Measurements from ENCODE around the gene EFNA1.

The EFNA1 gene

DNA sequence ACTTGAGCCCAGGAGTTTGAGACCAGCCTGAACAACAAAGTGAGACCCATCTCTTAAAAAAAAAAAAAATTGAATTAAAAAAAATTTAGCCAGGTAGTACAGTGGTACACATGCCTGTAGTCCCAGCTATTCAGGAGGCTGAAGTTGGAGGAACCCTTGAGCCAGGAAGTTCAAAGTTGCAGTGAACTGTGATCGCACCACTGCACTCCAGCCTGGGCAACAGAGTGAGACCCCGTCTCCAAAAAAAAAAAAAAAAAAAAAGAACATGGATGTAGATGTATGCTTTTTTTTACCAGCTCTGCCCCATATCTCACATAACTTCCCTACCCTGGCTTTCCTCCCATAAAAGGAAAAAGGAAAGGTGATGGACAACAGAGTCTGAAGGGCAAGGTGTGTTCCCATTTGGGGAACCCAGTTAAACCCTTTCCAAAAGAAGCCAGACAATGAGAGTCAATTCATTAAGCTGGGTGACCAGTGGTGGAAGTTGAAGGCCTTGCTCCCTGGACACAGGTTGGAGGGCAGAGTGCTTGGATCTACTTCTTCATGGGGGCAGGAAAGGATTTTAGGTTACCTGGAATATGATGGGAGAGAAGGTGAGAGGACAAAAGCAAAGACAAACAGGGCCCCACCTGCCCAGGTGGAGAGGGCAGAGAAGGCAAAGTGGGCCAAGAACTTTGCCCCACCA lies 42.6 kb downstream of the EFNA1 start:
- H3K27me3 Mint-ChIP-seq: no peaks in the 10 kb centered on the region
- peaks cover 18% of the 10 kb centered on the region for H3K36me3 Mint-ChIP-seq
- no peaks in the 10 kb centered on the region for H3K9me3 Mint-ChIP-seq
- peaks cover 53% of the 10 kb centered on the region for H3K4me1 Mint-ChIP-seq
- H3K4me3 Mint-ChIP-seq: no peak overlapping the region
- H3K27ac Mint-ChIP-seq: peak overlapping the region; percentile 56
- no peak for ATAC-seq

DNA sequence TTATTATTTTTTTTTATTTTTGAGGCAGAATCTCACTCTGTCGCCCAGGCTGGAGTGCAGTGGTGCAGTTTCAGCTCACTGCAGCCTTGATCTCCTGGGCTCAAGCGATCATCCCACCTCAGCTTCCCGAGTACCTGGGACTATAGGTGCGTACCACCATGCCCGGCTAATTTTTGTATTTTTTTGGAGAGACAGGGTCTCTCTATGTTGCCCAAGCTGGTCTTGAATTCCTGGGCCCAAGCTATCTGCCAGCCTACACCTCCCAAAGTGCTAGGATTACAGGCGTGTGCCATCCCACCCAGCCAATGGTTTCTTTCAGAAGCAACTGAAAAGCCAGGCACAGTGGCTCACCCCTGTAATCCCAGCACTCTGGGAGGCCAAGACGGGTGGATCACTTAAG lies 43.1 kb downstream of the EFNA1 start:
- Mint-ChIP-seq H3K9me3 (no peaks in the 10 kb centered on the region), H3K36me3 (peaks cover 18% of the 10 kb centered on the region), H3K4me3 (no peak overlapping the region), H3K27me3 (no peaks in the 10 kb centered on the region), H3K4me1 (peaks cover 53% of the 10 kb centered on the region), H3K27ac (no peak overlapping the region)
- ATAC-seq: no peak

DNA sequence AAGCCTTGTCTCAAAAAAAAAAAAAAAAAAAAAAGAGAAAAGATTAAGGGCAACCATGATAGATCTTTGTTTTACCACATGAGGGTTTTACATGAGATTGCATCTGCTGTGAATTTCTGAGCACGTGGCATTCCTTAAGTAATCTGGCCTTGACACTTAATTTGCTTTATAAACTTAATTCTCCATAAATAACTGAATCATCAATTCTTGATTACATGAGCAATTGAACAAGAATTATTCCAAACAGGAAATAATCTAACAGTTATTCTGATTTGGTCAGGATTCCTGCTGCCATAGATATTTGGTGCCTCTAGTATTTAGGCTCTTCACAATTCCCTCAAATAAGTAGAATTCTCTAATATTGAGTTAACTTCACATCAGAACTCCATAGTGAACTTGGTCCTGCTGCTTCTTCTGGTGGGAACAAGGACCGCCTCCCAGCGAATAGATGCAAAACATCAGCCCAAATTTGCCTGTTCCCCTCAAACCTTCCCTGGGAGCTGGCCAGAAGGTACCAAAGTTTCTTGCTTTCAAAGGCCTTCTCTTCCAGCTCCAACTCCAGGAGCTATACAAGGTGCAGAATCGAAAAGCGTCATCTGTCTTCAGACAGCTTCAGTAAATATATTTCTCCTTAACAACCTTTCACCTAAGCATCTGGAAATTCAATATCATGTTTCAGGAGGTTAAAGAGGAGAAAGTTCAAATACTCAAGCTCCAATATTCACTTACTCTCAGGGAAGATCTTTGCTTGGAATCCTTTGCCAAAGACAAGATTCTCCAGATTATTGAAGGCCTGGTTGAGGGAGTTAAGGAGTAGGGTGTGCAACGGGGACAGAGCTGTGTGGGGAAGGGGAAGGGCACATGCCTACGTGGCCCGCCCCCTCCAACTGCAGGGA lies 44.4 kb downstream of the EFNA1 start:
- peak overlapping the region; percentile 95 for H3K4me3 Mint-ChIP-seq
- peak overlapping the region; percentile 96 for H3K27ac Mint-ChIP-seq
- H3K9me3 Mint-ChIP-seq: no peaks in the 10 kb centered on the region
- ATAC-seq: peak; percentile 37
- H3K27me3 Mint-ChIP-seq: no peaks in the 10 kb centered on the region
- H3K4me1 Mint-ChIP-seq: peaks cover 55% of the 10 kb centered on the region
- H3K36me3 Mint-ChIP-seq: peaks cover 18% of the 10 kb centered on the region

DNA sequence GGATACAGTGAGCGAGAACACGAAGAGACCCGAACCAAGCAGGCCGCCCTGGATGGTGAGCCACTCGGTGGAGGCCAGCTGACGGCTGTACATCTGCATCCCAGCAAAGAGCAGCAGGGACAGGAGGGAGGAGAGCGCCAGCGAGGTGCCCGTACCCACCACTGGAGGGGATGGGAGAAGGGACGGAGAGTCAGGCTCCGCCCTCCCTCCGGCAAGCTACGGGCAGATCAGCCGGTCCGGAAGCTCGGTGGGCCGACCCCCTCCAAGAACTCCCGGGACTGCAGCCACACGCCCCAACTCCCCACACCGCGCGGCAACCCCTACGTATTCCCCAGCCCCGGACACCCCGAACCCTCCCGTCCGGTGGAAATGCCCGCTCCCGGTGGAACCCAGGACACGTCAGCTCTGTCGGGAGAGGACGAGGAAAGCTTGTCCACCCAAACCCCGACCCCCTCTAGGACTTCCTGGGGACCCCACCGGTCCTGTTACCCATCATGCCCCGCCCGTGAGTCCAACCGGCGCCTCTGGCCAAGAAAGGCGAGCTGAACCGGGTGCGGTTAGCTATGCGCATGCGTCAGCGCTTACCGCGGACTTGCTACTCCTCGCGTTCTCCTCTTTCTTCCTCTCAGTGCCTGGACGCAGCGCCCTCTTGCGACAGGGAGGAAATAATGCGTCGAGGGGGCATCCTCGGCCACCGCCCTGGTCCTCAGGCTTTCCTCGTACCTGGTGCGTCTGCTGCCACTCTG lies 45.2 kb downstream of the EFNA1 start, which contains the start of gene KRTCAP2:
Gene KRTCAP2, minus strand, starts transcription at position 573 of the 746 bp plus-strand sequence. Its CDS starts 80 bp downstream, at position 493.
- peak within 1 kb of the TSS; percentile 95 for H3K4me3 Mint-ChIP-seq
- H3K36me3 Mint-ChIP-seq: peaks cover 18% of the 10 kb centered on the region
- H3K4me1 Mint-ChIP-seq: peaks cover 47% of the 10 kb centered on the region
- H3K27ac Mint-ChIP-seq: peak within 1 kb of the TSS; percentile 96
- H3K9me3 Mint-ChIP-seq: no peaks in the 10 kb centered on the region
- H3K27me3 Mint-ChIP-seq: no peaks in the 10 kb centered on the region
- peak; percentile 93 for ATAC-seq

DNA sequence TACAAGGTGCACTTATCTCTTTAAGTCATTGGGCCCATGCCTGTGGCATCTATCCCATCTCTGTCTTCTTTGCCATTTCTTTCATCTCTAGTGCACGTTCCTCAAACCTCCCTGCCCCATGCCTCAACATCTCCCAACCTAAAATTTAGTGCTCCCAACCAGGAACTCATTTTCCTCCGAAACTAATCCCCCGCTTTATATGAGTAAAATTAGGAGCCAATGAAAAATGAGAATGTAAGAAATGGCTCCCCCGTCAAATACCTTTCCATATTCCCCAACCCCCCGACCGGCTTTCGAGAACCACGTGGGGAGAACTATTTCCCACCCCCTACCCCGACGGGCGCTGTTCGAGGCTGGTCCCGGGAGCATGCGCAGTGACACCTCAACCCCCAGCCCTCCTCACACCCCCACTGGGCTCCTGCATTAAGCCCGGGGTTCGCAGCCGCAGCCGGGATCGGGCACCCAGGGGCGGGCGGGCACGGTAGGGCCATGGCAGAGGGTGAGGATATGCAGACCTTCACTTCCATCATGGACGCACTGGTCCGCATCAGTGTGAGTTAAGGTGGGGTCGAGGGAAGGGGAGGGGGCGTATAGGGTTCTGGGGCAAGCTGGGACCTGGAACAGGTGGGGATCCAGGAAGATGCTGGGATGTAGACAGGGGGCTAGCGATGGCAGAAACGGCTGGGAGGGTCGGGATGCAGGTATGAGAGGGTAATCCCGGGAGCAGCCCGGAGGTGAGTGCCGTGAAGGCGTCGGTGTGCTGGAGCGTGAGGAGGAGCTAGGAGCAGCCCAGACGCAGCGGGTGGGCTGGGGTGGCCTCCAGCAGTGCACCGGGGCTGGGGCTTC lies 46.0 kb downstream of the EFNA1 start, which contains the start of gene TRIM46:
Gene TRIM46, plus strand, starts transcription at position 372 of the 846 bp plus-strand sequence. Its CDS starts 118 bp downstream, at position 490.
- Mint-ChIP-seq H3K36me3 (peaks cover 18% of the 10 kb centered on the region), H3K27ac (peak within 1 kb of the TSS; percentile 96), H3K27me3 (no peaks in the 10 kb centered on the region), H3K4me1 (peaks cover 46% of the 10 kb centered on the region), H3K9me3 (no peaks in the 10 kb centered on the region), H3K4me3 (peak within 1 kb of the TSS; percentile 95)
- ATAC-seq: peak; percentile 53

DNA sequence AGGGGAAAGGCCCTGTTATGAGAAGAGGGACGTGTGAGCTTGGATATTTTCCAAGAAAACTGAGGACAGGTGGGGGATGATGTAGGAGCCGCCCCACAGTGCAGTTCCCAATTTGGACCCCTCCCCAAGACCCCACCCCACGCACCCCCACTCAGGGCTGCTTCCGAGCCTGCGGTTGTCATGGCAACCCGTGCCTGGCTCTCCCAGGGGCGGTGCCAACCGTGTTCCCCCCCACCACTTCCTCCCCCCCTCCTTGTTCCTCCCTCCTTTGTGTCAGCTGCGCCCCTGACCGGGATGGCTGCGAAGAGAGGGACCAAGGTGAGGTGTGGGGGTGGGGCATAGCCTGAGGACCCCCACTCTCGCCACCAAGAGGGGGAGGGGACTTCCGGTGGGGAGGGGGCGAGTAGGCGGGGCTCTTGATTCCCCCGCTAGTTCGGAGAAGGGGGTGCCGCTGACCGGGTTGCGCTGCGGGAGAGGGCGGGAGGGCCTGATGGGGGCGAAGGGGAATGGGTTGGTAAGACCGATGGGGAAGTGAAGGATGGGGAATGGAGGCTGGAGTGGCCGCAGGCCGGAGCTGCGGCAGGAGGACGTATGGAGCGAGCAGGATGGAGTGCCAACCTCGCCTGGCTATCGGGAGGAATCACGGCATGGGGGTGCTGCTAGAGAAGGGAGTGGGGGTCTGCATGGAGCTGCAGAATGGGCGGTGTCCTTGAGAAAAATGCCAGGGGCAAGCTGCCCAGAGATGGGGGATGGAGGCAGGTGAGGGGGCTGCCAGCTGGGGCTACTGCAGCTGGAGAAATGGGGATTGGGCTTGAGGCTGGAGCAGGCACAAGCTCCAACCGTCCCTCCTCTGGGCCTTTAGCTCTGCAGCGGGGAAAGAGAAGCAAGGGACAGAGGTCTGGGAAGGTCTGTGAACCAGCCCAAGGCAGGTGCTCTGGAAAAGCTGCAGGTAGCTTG lies 46.9 kb downstream of the EFNA1 start:
- no peaks in the 10 kb centered on the region for H3K9me3 Mint-ChIP-seq
- H3K27ac Mint-ChIP-seq: peak overlapping the region; percentile 96
- H3K4me1 Mint-ChIP-seq: peaks cover 46% of the 10 kb centered on the region
- peaks cover 18% of the 10 kb centered on the region for H3K36me3 Mint-ChIP-seq
- ATAC-seq: no peak
- H3K4me3 Mint-ChIP-seq: peak overlapping the region; percentile 95
- no peaks in the 10 kb centered on the region for H3K27me3 Mint-ChIP-seq

DNA sequence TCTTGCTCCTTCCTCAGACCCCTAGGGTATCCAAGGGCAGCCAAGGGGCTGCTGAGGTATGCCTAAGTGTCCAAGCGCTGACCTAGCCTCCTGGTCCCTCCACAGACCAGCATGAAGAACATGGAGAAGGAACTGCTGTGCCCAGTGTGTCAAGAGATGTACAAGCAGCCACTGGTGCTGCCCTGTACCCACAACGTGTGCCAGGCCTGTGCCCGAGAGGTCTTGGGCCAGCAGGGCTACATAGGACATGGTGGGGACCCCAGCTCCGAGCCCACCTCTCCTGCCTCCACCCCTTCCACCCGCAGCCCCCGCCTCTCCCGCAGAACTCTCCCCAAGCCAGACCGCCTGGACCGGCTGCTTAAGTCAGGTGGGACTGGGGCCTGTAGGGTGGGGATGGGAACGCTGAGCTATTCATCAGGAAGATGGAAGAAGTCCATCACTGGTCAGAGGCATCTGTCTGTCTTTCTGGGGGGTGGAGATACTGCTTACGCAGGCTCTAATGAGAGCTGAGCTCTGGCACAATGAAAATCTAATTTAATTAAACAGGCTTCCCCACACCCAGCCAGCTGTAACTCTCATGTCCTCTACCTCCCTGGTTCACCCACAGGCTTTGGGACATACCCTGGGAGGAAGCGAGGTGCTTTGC lies 47.7 kb downstream of the EFNA1 start:
- Mint-ChIP-seq H3K27ac (no peak overlapping the region), H3K36me3 (peaks cover 16% of the 10 kb centered on the region), H3K27me3 (no peaks in the 10 kb centered on the region), H3K9me3 (no peaks in the 10 kb centered on the region), H3K4me1 (peaks cover 44% of the 10 kb centered on the region), H3K4me3 (no peak overlapping the region)
- no peak for ATAC-seq

DNA sequence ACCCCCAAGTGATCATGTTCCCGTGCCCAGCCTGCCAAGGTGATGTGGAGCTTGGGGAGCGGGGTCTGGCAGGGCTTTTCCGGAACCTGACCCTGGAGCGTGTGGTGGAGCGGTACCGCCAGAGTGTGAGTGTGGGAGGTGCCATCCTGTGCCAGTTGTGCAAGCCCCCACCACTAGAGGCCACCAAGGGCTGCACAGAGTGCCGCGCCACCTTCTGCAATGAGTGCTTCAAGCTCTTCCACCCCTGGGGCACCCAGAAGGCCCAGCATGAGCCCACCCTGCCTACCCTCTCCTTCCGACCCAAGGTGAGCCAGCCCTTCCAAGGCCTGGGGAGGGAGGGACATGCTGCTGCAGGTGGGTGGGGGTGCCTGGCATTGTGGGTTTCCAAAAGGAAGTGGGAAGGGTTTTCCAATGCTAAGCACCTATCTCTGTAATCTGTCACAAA lies 48.3 kb downstream of the EFNA1 start:
- Mint-ChIP-seq H3K9me3 (no peaks in the 10 kb centered on the region), H3K36me3 (peaks cover 13% of the 10 kb centered on the region), H3K27me3 (no peaks in the 10 kb centered on the region)

DNA sequence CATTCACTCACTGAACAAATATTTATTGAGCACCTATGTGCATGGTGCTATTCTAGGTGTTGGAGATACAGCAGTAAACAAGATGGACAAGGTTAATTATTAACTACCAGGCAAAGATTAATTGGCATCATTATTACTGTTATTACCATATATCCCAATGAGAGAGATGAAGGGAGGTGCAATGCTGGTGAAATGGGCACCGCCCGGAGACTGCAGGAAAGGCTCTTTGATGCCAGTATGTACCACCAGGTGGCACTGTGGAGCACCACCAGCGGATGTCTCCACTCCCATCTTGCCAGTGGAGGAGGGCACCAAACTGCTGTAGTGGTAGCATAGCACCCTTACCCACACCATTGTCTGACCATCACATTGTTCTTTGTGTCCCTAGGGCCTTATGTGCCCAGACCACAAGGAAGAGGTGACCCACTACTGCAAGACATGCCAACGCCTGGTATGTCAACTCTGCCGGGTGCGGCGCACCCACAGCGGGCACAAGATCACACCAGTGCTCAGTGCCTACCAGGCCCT lies 48.9 kb downstream of the EFNA1 start:
- Mint-ChIP-seq H3K36me3 (peaks cover 13% of the 10 kb centered on the region), H3K27me3 (no peaks in the 10 kb centered on the region), H3K27ac (no peak overlapping the region), H3K4me1 (peaks cover 41% of the 10 kb centered on the region), H3K9me3 (no peaks in the 10 kb centered on the region), H3K4me3 (no peak overlapping the region)
- ATAC-seq: peak; percentile 57

More for the DNA sequence above, 48.3 kb downstream of the EFNA1 start:
- Mint-ChIP-seq H3K4me1 (peaks cover 41% of the 10 kb centered on the region), H3K4me3 (no peak overlapping the region), H3K27ac (no peak overlapping the region)
- no peak for ATAC-seq

DNA sequence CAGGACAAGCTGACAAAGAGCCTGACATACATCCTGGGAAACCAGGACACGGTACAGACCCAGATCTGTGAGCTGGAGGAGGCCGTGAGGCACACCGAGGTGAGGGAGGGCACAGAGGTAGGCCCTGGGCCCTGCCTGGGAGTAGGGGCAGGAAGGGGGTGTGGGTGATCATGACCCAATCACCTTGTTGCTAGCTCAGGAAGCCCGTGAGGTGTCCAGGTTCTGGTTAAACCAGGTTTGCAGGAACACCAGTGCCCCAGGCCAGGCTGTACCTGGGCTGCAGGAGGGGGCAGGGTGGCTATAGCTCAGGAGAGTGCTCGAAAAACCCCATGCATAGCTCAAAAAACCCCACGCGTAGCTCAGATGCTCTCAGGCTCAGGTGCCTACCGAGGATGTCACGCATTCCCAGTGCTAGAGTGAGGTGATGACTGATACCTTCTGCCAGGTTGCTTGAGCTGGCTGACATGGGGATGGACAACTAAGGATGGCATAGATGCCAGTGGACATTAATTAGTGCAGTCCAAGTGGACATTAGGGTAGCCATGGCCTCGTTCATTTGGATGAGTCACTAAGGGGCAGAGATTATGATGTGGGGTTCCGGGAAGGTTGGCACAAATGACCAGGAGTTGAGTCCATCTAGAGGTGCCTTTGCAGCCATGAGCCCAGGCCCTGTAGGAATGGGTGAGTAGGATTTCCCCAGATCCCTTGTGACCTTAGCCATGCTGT lies 49.7 kb downstream of the EFNA1 start:
- H3K9me3 Mint-ChIP-seq: no peaks in the 10 kb centered on the region
- H3K27me3 Mint-ChIP-seq: no peaks in the 10 kb centered on the region
- no peak overlapping the region for H3K27ac Mint-ChIP-seq
- H3K36me3 Mint-ChIP-seq: peaks cover 13% of the 10 kb centered on the region
- ATAC-seq: no peak
- H3K4me1 Mint-ChIP-seq: peaks cover 36% of the 10 kb centered on the region
- H3K4me3 Mint-ChIP-seq: no peak overlapping the region

DNA sequence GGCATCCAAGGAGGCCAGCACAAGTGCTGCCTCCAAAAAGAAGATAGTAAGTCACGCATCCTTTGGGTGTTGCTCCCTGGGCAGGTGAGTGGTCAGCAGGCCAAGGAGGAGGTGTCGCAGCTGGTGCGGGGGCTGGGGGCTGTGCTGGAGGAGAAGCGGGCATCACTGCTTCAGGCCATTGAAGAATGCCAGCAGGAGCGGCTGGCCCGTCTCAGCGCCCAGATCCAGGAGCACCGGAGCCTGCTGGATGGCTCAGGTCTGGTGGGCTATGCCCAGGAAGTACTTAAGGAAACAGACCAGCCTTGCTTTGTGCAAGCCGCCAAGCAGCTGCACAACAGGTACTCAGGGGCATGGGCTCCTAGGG lies 50.2 kb downstream of the EFNA1 start:
- Mint-ChIP-seq H3K27me3 (no peaks in the 10 kb centered on the region), H3K4me3 (no peak overlapping the region), H3K4me1 (peaks cover 32% of the 10 kb centered on the region), H3K36me3 (peaks cover 13% of the 10 kb centered on the region), H3K9me3 (no peaks in the 10 kb centered on the region), H3K27ac (no peak overlapping the region)
- no peak for ATAC-seq

DNA sequence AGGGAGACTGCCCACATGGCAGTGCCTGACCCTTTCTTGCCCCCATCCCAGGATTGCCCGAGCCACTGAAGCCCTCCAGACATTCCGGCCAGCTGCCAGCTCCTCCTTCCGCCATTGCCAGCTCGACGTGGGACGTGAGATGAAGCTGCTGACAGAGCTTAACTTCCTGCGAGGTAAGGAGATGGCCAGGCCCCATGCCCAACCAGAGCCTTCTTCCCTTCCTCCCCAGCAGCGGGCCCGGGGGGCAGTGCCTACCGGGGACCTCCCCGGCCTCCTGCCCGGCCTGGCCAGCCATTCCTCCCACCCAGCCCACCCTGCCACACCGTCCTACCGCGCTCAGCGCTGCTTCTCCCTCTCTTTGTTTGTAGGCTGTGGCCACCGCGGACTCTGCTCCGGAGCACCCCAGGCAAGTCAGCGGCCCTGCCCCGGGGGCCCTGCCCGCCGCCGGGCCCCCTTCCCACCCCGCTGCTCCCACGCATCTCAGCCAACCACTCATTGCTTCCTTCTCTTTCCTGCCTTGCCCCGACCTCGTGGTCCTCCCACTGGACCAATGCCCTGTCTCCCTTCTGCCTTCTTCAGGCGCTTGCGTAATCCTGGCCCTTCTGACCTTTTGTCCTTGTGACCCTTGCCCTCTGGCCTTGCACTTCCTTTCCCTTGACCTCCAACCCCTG lies 50.9 kb downstream of the EFNA1 start:
- ATAC-seq: no peak
- Mint-ChIP-seq H3K36me3 (peaks cover 13% of the 10 kb centered on the region), H3K4me1 (peaks cover 32% of the 10 kb centered on the region), H3K27me3 (no peaks in the 10 kb centered on the region), H3K27ac (peak overlapping the region; percentile 11), H3K4me3 (no peak overlapping the region), H3K9me3 (no peaks in the 10 kb centered on the region)
